Osteoblast (primary cell): ENCODE data around the gene OXER1. TPM values are rescaled to one million over a fixed set of nuclear protein-coding genes. Genes with fewer than 3 reads are reported as not detected.

ENCODE experiments used
- DNase-seq: peaks from one replicate; pipeline ENCODE4 v3.0.0; 2011; ENCODE audit warnings: low spot score, mixed read lengths; ENCODE audit not compliant: insufficient read length; ENCODE audit errors: missing footprints
- H2AFZ ChIP-seq: 2 replicates; pipeline ENCODE4 v1.6.0; 2011; ENCODE audit warnings: mild to moderate bottlenecking, low read length
- H3K27ac ChIP-seq: 2 replicates; pipeline ENCODE4 v1.5.1; 2011; ENCODE audit warnings: mild to moderate bottlenecking, low read depth, low read length, moderate library complexity
- H3K27me3 ChIP-seq: 2 replicates; pipeline ENCODE4 v1.6.0; 2012; ENCODE audit warnings: mild to moderate bottlenecking, control low read depth, inconsistent platforms, low read length, moderate library complexity; ENCODE audit not compliant: insufficient read depth
- H3K36me3 ChIP-seq: 2 replicates; pipeline ENCODE4 v1.5.1; 2011; ENCODE audit warnings: mild to moderate bottlenecking, low read length, control low read depth, moderate library complexity; ENCODE audit not compliant: insufficient read depth
- H3K4me1 ChIP-seq: 2 replicates; pipeline ENCODE4 v1.5.1; 2011; ENCODE audit warnings: mild to moderate bottlenecking, low read length, control low read depth, moderate library complexity; ENCODE audit not compliant: insufficient read depth
- H3K4me2 ChIP-seq: 2 replicates; pipeline ENCODE4 v1.6.0; 2011; ENCODE audit warnings: mild to moderate bottlenecking, low read length; ENCODE audit not compliant: insufficient read depth
- H3K4me3 ChIP-seq: fragments of 200-600 bp; sonication (generic); 3 replicates; pipeline ENCODE4 v1.5.1; 2012; ENCODE audit warnings: mild to moderate bottlenecking, low read length, inconsistent platforms; ENCODE audit not compliant: insufficient read depth
- H3K79me2 ChIP-seq: 2 replicates; pipeline ENCODE4 v1.6.0; 2012; ENCODE audit warnings: mild to moderate bottlenecking, low read length, control low read depth, inconsistent platforms; ENCODE audit not compliant: insufficient read depth
- H3K9me3 ChIP-seq: 2 replicates; pipeline ENCODE4 v1.5.1; 2011; ENCODE audit warnings: low read depth, low read length, control low read depth
- H4K20me1 ChIP-seq: 2 replicates; pipeline ENCODE4 v1.6.0; 2012; ENCODE audit warnings: mild to moderate bottlenecking, low read length, control low read depth; ENCODE audit not compliant: insufficient read depth
- total RNA-seq: library from RNA; depleted of rRNA; stranded (reverse); fragments of >200 nt; gene quantifications from 2 replicates; pipeline ENCODE4 v1.2.3, GENCODE V29; 2012
- TF ChIP-seq, protein P1 (sequence below): IDR thresholded peaks from 2 replicates; pipeline ENCODE4 v1.5.1; 2011; ENCODE audit warnings: mild to moderate bottlenecking, low read depth, low read length, moderate library complexity; ENCODE audit errors: extremely low read depth

OXER1 gene
- total RNA-seq, 1 donor = not detected

DNA sequence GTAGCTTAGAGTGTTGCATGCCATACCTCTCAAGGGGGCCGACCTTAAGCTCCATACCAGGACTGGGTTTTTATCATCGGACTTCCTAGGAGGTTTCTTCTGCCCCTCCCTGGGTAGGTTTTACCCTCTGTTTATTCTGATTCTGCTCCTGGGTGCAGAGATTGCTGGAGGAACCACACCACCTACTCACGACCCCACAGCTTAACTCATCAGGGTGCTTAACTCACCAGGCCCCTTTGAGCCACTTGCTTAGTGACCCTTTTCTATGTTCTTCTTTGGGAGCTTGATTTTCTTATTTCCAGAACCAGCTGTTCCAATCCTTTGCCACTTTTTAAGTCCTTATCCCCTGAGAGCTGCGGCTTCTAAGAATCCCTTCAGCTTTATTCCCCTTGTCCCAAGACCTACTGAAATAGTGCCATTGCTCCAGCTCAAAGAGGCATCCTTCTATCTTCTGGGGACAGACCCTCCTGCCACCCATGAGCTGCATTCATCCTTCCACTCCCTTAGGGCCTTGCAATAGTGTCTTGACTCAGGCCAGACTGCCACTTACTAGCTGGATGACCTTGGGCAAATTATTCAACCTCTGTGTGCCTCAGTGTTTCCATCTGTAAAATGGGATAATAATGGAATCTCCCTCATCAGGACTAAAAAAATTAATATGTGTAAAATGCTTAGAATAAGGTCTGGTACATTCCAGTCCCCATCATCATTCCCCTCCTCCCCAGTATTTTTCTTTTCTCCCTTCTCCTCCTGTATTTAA is 5.8 kb downstream of the OXER1 start:
- peak; percentile 29 for DNase-seq
- Histone ChIP-seq H3K4me3 (no peak overlapping the region), H2AFZ (no peak overlapping the region), H3K27me3 (no peaks in the 10 kb centered on the region), H3K4me1 (peaks cover 12% of the 10 kb centered on the region), H3K79me2 (no peaks in the 10 kb centered on the region), H3K9me3 (no peaks in the 10 kb centered on the region), H3K27ac (no peak overlapping the region), H3K36me3 (no peaks in the 10 kb centered on the region), H3K4me2 (no peak overlapping the region), H4K20me1 (no peaks in the 10 kb centered on the region)
- TF ChIP-seq, protein P1, sequence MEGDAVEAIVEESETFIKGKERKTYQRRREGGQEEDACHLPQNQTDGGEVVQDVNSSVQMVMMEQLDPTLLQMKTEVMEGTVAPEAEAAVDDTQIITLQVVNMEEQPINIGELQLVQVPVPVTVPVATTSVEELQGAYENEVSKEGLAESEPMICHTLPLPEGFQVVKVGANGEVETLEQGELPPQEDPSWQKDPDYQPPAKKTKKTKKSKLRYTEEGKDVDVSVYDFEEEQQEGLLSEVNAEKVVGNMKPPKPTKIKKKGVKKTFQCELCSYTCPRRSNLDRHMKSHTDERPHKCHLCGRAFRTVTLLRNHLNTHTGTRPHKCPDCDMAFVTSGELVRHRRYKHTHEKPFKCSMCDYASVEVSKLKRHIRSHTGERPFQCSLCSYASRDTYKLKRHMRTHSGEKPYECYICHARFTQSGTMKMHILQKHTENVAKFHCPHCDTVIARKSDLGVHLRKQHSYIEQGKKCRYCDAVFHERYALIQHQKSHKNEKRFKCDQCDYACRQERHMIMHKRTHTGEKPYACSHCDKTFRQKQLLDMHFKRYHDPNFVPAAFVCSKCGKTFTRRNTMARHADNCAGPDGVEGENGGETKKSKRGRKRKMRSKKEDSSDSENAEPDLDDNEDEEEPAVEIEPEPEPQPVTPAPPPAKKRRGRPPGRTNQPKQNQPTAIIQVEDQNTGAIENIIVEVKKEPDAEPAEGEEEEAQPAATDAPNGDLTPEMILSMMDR = no peak

- TF ChIP-seq, protein P1 = no peak
- no peak overlapping the region for H3K4me2 ChIP-seq
- H3K4me1 ChIP-seq = peaks cover 12% of the 10 kb centered on the region
- no peaks in the 10 kb centered on the region for H3K36me3 ChIP-seq
- no peaks in the 10 kb centered on the region for H3K9me3 ChIP-seq
- no peaks in the 10 kb centered on the region for H3K79me2 ChIP-seq
- DNase-seq = peak; percentile 58
- H2AFZ ChIP-seq = no peak overlapping the region
- H3K27ac ChIP-seq = no peak overlapping the region
- H4K20me1 ChIP-seq = no peaks in the 10 kb centered on the region
- no peak overlapping the region for H3K4me3 ChIP-seq
- H3K27me3 ChIP-seq = no peaks in the 10 kb centered on the region
Observed at GRCh38 chr2:42756966-42757513, 6.9 kb downstream of the OXER1 start.

- no peaks in the 10 kb centered on the region for H3K27me3 ChIP-seq
- H3K79me2 ChIP-seq = no peaks in the 10 kb centered on the region
- H3K9me3 ChIP-seq = no peaks in the 10 kb centered on the region
- H2AFZ ChIP-seq = no peak overlapping the region
- H3K4me2 ChIP-seq = no peak overlapping the region
- TF ChIP-seq, protein P1 = no peak
- no peak overlapping the region for H3K4me3 ChIP-seq
- no peaks in the 10 kb centered on the region for H3K36me3 ChIP-seq
- DNase-seq = peak; percentile 61
- peaks cover 12% of the 10 kb centered on the region for H3K4me1 ChIP-seq
- no peak overlapping the region for H3K27ac ChIP-seq
- H4K20me1 ChIP-seq = no peaks in the 10 kb centered on the region
Observed at GRCh38 chr2:42756150-42756775, 7.7 kb downstream of the OXER1 start.
